Measurements from ENCODE around the gene DENND5B. TPM values are rescaled to one million over a fixed set of nuclear protein-coding genes. Genes with fewer than 3 reads are reported as not detected.
"Not testable (repeated sequence)": the region's sequence is repeated elsewhere in the genome, so short reads cannot be mapped to it uniquely, and the experiment has no call there.

The DENND5B gene
- total RNA-seq, 2 donors from 2014 or later, result 31.2 to 37.3 TPM

GRCh38 chr12:31562594-31563328, 28.2 kb downstream of the DENND5B start:
- no peak for DNase-seq (ENCODE audit: low spot score)
- no peak overlapping the region for H3K4me3 ChIP-seq
- H3K36me3 ChIP-seq, result no peaks in the 10 kb centered on the region
- no peaks in the 10 kb centered on the region for H3K4me1 ChIP-seq
- no peak overlapping the region for H3K27ac ChIP-seq
- no peaks in the 10 kb centered on the region for H3K9me3 ChIP-seq
- no peaks in the 10 kb centered on the region for H3K27me3 ChIP-seq
- no peak for TF ChIP-seq CTCF (IDR thresholded peaks at IDR 0.05)

GRCh38 chr12:31560516-31560915, 30.4 kb downstream of the DENND5B start:
- H3K27ac ChIP-seq, result no peak overlapping the region
- H3K9me3 ChIP-seq, result no peaks in the 10 kb centered on the region
- no peaks in the 10 kb centered on the region for H3K27me3 ChIP-seq
- TF ChIP-seq CTCF (IDR thresholded peaks at IDR 0.05), result no peak
- no peaks in the 10 kb centered on the region for H3K36me3 ChIP-seq
- H3K4me1 ChIP-seq, result no peaks in the 10 kb centered on the region
- no peak for DNase-seq (ENCODE audit: low spot score)
- H3K4me3 ChIP-seq, result no peak overlapping the region

- no peaks in the 10 kb centered on the region for H3K4me1 ChIP-seq
These were observed 32.4 kb downstream of the DENND5B start for GRCh38 chr12:31558521-31558920.

GRCh38 chr12:31557707-31558106, 33.2 kb downstream of the DENND5B start:
- H3K9me3 ChIP-seq, result no peaks in the 10 kb centered on the region
- no peak for TF ChIP-seq CTCF (IDR thresholded peaks at IDR 0.05)
- H3K27ac ChIP-seq, result no peak overlapping the region
- no peaks in the 10 kb centered on the region for H3K27me3 ChIP-seq
- H3K4me3 ChIP-seq, result no peak overlapping the region
- H3K36me3 ChIP-seq, result no peaks in the 10 kb centered on the region
- DNase-seq (ENCODE audit: low spot score), result no peak
- H3K4me1 ChIP-seq, result no peaks in the 10 kb centered on the region

More at GRCh38 chr12:31558521-31558920, 32.4 kb downstream of the DENND5B start:
- Histone ChIP-seq H3K27me3 (no peaks in the 10 kb centered on the region), H3K9me3 (no peaks in the 10 kb centered on the region), H3K27ac (no peak overlapping the region), H3K36me3 (no peaks in the 10 kb centered on the region), H3K4me3 (no peak overlapping the region)
- DNase-seq (ENCODE audit: low spot score), result no peak
- TF ChIP-seq CTCF (IDR thresholded peaks at IDR 0.05), result no peak

- DNase-seq (ENCODE audit: low spot score); H3K27ac ChIP-seq; H3K9me3 ChIP-seq; H3K4me3 ChIP-seq; H3K4me1 ChIP-seq; H3K36me3 ChIP-seq; H3K27me3 ChIP-seq: not testable (repeated sequence)
These were observed 35.5 kb downstream of the DENND5B start for GRCh38 chr12:31555466-31555865.

GRCh38 chr12:31550590-31550989, 40.3 kb downstream of the DENND5B start:
- DNase-seq (ENCODE audit: low spot score); H3K27ac ChIP-seq; H3K4me3 ChIP-seq; H3K9me3 ChIP-seq; H3K27me3 ChIP-seq; H3K36me3 ChIP-seq: not testable (repeated sequence)
- peaks cover 0 to 12% of the 10 kb centered on the region in 2 donors for H3K4me1 ChIP-seq

GRCh38 chr12:31536672-31537071, 54.3 kb downstream of the DENND5B start:
- Histone ChIP-seq H3K4me1 (peaks cover 0 to 10% of the 10 kb centered on the region in 2 donors), H3K4me3 (no peak overlapping the region), H3K27me3 (no peaks in the 10 kb centered on the region), H3K9me3 (peaks cover 0 to 6% of the 10 kb centered on the region in 2 donors), H3K36me3 (no peaks in the 10 kb centered on the region), H3K27ac (no peak overlapping the region)
- no peak for TF ChIP-seq CTCF (IDR thresholded peaks at IDR 0.05)
- DNase-seq (ENCODE audit: low spot score), result no peak
